ENCODE measurements around the gene SLC44A1.

The SLC44A1 gene

DNA sequence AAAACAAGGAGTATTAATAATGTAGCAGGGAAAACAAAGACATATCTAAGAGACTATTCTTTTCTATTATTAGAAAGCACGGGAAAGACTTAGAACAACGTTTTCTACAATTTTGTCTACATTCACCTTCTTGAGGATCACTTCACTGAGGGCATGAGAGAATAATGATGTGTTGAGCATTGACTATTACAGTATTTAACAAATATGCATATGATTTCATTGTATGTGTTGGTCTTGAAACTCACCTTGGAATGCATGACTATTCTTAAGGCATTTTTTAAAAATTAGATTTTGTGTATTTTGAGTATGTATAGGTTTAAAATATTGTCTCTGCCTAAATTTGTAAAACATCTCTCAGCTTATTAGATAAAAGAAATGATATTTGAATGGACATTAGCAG, 204.6 kb downstream of the SLC44A1 start:
- in situ Hi-C loops (cut with MboI; ENCODE audit: low sequenced_read_pairs), result no loop called here

DNA sequence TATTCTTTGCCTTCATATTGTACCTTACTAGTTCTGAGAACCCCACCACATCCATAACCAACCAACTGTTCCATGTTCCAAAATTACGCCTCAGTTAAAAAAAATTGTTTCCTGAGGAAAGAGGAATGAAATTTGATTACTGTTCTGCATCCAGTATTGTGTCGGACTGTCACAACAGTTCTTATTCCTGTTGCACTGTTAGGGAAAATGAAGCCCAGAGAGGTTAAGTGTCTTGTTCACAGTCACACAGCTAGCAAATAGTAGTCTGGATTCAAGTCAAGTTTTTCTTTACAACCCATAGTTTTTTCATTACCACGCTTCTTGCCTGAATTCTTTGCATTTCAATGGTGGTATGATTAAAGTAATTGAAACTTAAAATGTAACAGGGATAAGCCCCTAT, 207.7 kb downstream of the SLC44A1 start:
- in situ Hi-C loops (cut with MboI; ENCODE audit: low sequenced_read_pairs), result no loop called here

DNA sequence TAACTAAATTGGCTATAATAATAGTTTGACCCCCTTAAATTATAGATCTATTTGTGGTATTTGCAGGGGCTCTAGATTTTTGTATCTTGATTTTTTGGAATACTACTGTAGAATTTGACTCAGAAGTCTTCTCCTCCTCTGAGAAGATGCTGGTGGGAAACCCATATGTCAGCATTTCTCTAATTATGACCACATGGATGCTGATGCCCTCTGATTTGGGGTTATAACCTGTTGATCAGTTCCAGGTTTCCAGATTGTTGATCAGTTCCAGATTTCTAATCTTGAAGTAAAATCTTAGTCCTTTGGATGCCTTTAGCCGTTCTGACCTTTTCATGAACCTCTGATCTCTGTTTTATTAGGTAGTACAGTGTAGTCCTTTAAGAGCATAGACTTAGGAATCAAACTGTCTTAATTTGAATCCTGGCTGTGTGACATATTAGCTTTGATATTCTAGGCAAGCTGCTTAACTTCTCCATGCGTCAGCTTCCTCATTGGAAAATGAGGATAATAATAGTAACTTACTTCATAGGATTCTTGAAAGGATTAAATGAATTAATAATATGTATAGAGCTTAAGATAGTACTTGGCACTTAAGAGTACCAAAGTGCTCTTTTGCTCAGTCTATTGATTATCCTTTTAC, 211.5 kb downstream of the SLC44A1 start:
- in situ Hi-C loops (cut with MboI; ENCODE audit: low sequenced_read_pairs), result no loop called here

DNA sequence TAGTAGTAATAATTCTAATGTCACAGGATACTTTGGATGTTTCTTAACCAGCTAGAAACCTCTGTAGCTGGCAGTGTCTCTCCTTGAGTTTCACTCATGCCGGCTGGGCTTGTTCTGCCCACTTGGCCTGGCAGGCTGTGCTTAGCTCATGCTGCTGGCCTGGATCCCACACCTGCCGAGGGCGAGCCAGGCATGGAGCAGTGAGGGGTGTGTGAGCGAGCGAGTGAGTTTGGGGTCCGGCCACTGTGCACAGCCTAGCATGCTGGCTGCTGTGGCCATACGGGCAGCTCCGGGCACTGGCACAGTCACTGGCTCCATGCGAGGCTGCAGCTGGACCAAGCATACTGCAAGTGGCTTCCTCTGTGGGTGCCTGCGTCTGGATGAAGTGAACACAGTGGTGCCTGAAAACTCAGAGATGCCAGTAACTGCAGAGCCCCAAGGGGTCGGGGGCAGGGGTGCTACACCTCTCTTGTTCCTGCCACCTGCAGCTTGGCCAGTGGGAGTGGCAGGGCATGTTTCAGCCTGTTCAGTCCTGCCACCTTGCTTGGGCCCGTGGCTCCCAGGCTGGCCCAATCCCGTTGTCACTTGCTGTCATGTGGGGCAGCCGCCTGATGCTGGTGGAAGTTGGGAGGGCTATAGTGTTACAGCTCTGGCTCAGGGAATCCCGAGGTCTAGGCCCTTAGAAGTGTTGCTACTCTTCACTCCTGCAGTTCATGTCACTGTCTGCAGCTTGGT, 213.3 kb downstream of the SLC44A1 start:
- in situ Hi-C loops (cut with MboI; ENCODE audit: low sequenced_read_pairs), result no loop called here

DNA sequence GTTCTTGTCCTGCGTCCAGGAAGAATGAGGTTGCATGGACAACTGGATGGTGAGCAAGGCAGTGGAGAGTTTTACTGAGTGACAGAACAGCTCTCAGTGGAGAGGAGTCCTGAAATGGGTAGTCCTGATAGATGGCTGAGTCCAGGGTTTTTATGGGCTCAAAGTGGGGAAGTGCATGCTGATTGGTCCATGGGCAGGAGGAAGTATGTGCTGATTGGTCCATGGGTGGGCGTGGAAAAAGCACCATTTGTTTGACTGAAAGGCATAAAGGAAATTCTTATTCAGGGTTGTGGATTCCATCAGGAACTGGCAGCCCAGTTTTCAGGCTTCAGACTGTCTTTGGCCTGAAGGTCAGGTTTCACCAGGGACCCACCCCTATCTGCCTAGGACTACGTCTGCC, 214.0 kb downstream of the SLC44A1 start:
- in situ Hi-C loops (cut with MboI; ENCODE audit: low sequenced_read_pairs), result no loop called here

DNA sequence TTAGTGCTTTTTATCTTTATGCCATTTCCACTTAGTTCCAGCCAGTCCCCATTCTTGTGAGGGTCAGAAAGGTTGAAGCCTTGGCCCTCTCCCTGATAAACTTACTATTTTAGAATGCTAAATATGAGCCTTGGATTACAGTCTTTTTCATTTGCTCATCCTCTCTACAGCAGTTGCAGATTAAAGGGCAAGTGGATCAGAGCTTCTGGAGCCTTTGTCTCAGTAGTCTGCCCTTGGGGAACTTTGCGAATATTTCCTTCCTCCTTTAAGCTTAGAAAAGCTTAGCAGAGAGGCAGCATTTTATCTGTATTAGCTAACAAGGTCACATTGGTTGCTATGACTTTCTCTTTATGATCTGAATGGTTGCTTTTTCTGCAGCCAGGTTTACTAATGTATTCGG, 214.9 kb downstream of the SLC44A1 start:
- in situ Hi-C loops (cut with MboI; ENCODE audit: low sequenced_read_pairs), result no loop called here

DNA sequence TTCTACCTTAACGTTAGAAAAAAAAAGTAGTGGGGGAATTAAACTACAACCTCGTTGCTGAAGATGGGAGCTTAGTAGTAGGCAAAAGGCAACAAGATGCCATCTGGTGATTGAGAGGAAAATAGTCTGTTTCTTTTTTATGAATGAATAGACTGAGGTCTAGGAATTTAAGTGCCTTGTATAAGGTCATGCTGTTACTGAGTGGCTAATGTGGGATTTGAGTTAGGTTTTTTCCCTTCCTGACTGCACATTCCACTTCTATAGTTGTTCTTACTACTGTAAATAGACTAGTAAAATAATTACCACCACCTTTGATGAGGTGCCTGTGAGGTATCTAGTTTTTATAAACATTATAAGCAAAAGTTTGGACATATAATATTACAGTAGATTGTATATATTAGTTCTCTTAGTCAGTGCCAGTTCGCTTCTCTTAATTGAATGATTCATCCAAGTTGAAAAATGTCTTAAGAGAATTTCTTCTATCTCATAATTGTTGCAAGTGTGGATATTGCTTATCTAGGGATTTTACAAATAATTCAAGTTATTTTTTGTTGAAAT, 222.5 kb downstream of the SLC44A1 start:
- in situ Hi-C loops (cut with MboI; ENCODE audit: low sequenced_read_pairs), result no loop called here

DNA sequence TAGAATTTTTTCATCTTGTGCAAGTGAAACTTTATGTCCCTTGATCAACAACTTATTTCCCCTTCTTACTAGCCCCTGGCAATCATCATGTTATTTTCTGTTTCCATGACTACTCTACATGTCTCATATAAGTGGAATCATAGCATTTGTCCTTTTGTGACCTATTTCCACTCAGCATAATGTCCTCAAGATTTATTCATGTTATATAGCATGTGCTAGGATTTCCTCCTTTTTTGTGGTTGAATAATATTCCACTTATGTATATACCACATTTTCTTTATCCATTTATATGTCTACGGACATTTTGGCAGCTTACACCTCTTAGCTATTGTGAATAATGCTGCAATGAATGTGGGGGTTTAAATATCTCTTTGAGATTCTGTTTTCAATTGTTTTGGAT, 224.4 kb downstream of the SLC44A1 start:
- in situ Hi-C loops (cut with MboI; ENCODE audit: low sequenced_read_pairs), result no loop called here

DNA sequence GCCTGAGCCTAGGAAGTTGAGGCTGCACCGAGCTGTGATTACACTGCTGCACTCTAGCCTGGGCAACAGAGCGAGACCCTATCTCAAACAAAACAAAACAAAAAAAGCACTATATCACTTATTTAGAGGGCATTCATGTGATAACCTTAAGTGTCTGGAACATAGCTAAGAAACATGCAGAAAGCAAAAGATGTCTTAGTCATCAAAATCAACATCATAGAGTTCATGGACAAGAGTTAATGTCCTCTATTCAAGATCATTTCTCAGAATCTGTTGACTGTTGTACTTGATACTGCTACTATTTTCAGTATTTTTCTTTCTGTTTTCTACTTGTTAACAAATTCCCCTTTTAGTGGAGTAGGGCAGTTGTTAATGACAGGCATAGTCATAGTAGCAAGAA, 228.8 kb downstream of the SLC44A1 start:
- in situ Hi-C loops (cut with MboI; ENCODE audit: low sequenced_read_pairs), result no loop called here

DNA sequence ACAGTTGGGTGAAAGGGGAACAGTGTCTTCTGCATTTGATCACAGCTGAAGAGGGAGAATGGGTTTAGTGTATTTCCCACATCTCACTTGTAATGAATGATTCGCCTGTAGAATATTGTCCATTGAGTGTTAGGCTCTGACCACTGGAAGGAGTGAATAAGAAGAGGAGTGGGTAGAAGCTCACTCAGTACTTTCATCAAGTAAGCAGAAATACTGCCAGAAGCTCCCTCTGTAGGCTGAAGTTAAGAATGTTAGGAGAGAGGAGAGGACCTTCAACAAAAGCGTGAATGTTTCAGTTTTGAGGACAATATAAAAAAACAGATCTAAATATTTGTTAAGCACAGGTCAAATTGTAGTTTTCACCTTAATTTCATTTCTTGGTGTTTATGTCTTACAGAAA, 230.9 kb downstream of the SLC44A1 start:
- in situ Hi-C loops (cut with MboI; ENCODE audit: low sequenced_read_pairs), result no loop called here

DNA sequence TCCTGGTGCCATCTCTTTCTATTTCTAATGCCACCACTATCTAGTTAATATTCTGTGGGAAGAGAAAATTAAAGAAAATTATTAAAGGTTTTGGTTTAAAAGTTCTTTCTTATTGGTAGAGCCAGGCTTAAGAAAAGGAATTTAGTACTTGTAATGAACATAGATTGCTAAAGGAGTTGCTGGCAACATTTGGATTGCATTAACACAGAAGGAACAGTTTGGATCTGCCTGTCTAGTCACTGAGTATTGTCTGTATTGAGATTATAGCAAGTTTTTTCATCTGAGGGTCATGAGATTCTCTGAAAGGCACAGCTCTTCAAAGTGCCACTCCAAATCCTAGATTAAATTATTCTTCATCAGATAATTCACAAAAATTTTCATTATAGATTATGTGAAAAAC, 235.4 kb downstream of the SLC44A1 start:
- in situ Hi-C loops (cut with MboI; ENCODE audit: low sequenced_read_pairs), result no loop called here

DNA sequence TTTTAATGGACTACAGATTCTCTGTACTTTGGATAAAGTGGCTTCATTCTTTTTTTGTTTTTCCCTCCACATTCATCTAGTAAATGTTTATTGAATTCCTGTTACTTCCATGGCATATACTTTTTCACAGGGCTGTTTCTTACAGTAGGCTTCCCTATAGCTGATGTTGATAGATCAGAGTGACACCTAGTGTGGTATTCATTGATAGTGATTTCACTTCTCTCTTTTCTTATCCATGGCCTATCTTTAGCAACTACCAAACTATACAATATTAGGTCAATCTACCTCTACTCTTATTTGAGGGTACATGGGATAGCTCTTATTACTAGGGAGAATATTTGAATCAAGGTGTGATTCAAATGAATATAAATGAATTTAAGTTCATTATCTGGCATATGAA, 239.2 kb downstream of the SLC44A1 start:
- in situ Hi-C loops (cut with MboI; ENCODE audit: low sequenced_read_pairs), result no loop called here

DNA sequence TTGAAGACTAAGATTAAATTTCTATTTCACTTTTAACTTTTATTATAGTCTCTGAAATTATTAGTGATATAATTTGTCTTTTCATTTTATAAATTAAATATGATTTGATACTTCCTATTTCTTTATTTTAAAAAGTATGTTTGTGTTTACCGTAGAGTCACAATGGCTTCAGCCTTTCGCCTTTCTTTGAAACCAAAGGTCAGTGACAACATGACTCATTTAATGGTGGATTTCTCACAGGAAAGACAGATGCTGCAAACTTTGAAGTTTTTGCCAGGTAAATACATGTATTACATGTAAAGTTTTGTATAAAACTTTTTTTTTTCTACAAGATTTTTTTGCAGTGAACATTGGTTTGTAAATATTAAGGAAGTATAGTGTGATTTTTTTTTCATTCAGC, 239.8 kb downstream of the SLC44A1 start:
- in situ Hi-C loops (cut with MboI; ENCODE audit: low sequenced_read_pairs), result no loop called here

DNA sequence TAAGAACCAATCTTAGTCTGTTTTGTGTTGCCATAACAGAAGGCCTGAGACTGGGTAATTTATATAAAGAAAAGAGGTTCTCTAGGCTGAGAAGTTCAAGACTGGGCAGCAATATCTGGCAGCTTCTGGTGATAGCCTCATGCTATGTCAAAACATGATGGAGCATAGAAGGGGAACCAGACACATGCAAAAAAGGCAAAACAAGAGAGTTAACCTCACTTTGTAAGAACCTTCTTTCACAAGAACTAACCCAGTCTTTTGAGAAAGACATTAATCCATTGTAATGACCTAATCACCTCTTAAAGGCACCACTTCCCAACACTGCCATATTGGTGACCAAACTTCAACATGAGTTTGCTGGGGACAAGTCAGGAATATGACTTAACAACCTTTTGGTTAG, 240.7 kb downstream of the SLC44A1 start:
- in situ Hi-C loops (cut with MboI; ENCODE audit: low sequenced_read_pairs), result no loop called here
